K562 (cell line): ENCODE results near the gene WARS2. TPM values are rescaled to one million over a fixed set of nuclear protein-coding genes. Genes with fewer than 3 reads are reported as not detected.
A peak's percentile ranks its signal among the peaks of the same experiment; 100 is the strongest.

ENCODE experiments used
- ATAC-seq: fragments of 200-7000 bp; cut with Tn5 transposase; 3 replicates; pipeline ENCODE4 v1.9.1; 2020; ENCODE audit warnings: moderate library complexity
- BruUV-seq: library from RNA; stranded (reverse); fragments of 400-500 nt; replicated peaks from 2 replicates; lab custom pipeline; 2021; lab: Mats Ljungman, UMichigan
- CTCF ChIA-PET: fragments of 300-600 bp; formaldehyde crosslinking; extraction: SDS; loops from one replicate; lab custom pipeline; 2021; ENCODE audit warnings: low intra/inter-chr PET ratio; lab: Yijun Ruan, JAX
- POLR2A ChIA-PET: fragments of 300-600, 350-650 bp; sonication (Branson Sonifier 250); formaldehyde crosslinking; extraction: SDS; loops from one replicate; lab custom pipeline; 2021; ENCODE audit warnings: antibody characterized with exemption, inconsistent platforms; lab: Yijun Ruan, JAX
- DNase-seq, 4 experiments: peaks; one replicate each; pipeline versions ENCODE4 v3.0.0 to v3.0.0-alpha.2; 2011 to 2018; ENCODE audit warnings: low spot score in 3 of 4, mixed read lengths in 3 of 4; ENCODE audit errors: extremely low read depth in 1 of 4
- FAIRE-seq: peaks from 2 replicates; lab custom pipeline; 2011; peaks lifted over from hg19 to GRCh38; lab: Jason Lieb, UNC
- H2AFZ ChIP-seq: 2 replicates; pipeline ENCODE4 v1.6.0; 2011; ENCODE audit warnings: low read depth, low read length, control low read depth, inconsistent platforms
- H3K27ac ChIP-seq: fragments of 200-600 bp; 3 replicates; pipeline ENCODE4 v1.8.0; 2011; ENCODE audit warnings: low read depth, mild to moderate bottlenecking, control low read depth, inconsistent platforms, low read length, moderate library complexity, mixed read lengths; ENCODE audit errors: extremely low read depth
- H3K27me3 ChIP-seq, 2 experiments: fragments of 300-600 bp in 1 of 2; 2 replicates in 1 of 2; 3 replicates in 1 of 2; pipeline versions ENCODE4 v1.6.0 to v1.8.0; 2011; ENCODE audit warnings: inconsistent platforms in 2 of 2, low read length in 2 of 2, mild to moderate bottlenecking in 1 of 2, mixed read lengths in 1 of 2, moderate library complexity in 1 of 2; ENCODE audit not compliant: control insufficient read depth in 2 of 2, insufficient read depth in 2 of 2
- H3K36me3 ChIP-seq: fragments of 300-600 bp; 3 replicates; pipeline ENCODE4 v1.8.0; 2011; ENCODE audit warnings: mild to moderate bottlenecking, low read length, inconsistent platforms; ENCODE audit not compliant: control insufficient read depth, insufficient read depth
- H3K4me1 ChIP-seq, 2 experiments: fragments of 200-600 bp in 1 of 2; replicated peaks in 1 of 2; 2 replicates in 1 of 2; 3 replicates in 1 of 2; pipeline versions ENCODE4 v1.5.1 to v1.8.0; 2011; ENCODE audit warnings: inconsistent platforms in 2 of 2, low read length in 2 of 2, mild to moderate bottlenecking in 1 of 2, mixed read lengths in 1 of 2, moderate library complexity in 1 of 2; ENCODE audit not compliant: control insufficient read depth in 2 of 2, insufficient read depth in 2 of 2
- H3K4me2 ChIP-seq: 2 replicates; pipeline ENCODE4 v1.6.1; 2011; ENCODE audit warnings: low read length, control low read depth, inconsistent platforms, mixed read lengths; ENCODE audit not compliant: insufficient read depth
- H3K4me3 ChIP-seq: fragments of 200-600 bp; sonication (generic), shearing (Covaris generic); 2 replicates; pipeline ENCODE4 v1.5.1; 2016; ENCODE audit warnings: control low read depth, inconsistent platforms
- H3K79me2 ChIP-seq: fragments of 200-600 bp; 3 replicates; pipeline ENCODE4 v1.8.0; 2011; ENCODE audit warnings: low read length, inconsistent platforms; ENCODE audit not compliant: control insufficient read depth, insufficient read depth
- H3K9ac ChIP-seq, 2 experiments: 2 replicates each; pipeline versions ENCODE4 v1.6.0 to v1.6.1; 2011; ENCODE audit warnings: low read depth in 2 of 2, low read length in 2 of 2, control low read depth in 1 of 2, inconsistent platforms in 1 of 2, mild to moderate bottlenecking in 1 of 2, mixed read lengths in 1 of 2; ENCODE audit not compliant: insufficient read depth in 1 of 2
- H3K9me1 ChIP-seq: one replicate; pipeline ENCODE4 v1.6.0; 2011; ENCODE audit warnings: inconsistent platforms, mild to moderate bottlenecking, low read length, moderate library complexity; ENCODE audit not compliant: control insufficient read depth, insufficient read depth
- H3K9me3 ChIP-seq: replicated peaks from 2 replicates; pipeline ENCODE4 v1.5.1; 2011; ENCODE audit warnings: low read depth, low read length, inconsistent platforms; ENCODE audit not compliant: control insufficient read depth, insufficient read depth
- H4K20me1 ChIP-seq: replicated peaks from 2 replicates; pipeline ENCODE4 v1.6.1; 2011; ENCODE audit warnings: low read length, inconsistent platforms, mixed read lengths; ENCODE audit not compliant: control insufficient read depth, insufficient read depth
- CCAR2 ChIP-seq: fragments of 200-400 bp; formaldehyde crosslinking; IDR thresholded peaks from 2 replicates; pipeline ENCODE4 v1.6.1; 2017; ENCODE audit warnings: mild to moderate bottlenecking, low read depth, low read length
- CHD2 ChIP-seq: IDR thresholded peaks from 2 replicates; pipeline ENCODE4 v1.6.1; 2011; ENCODE audit warnings: low read depth, low read length
- CSDE1 ChIP-seq, 2 experiments: fragments of 450-650 bp; IDR thresholded peaks; 2 replicates each; pipeline ENCODE4 v1.6.1; 2016; ENCODE audit warnings: mild to moderate bottlenecking in 1 of 2
- FOXK2 ChIP-seq, 2 experiments: fragments of 450-650 bp; IDR thresholded peaks in 1 of 2; conservative IDR thresholded peaks in 1 of 2; 2 replicates each; pipeline ENCODE4 v1.6.1; 2016; ENCODE audit warnings: low read depth in 2 of 2, mild to moderate bottlenecking in 1 of 2
- FOXM1 ChIP-seq, 2 experiments: fragments of 450-650 bp in 1 of 2; sonication (generic) in 1 of 2; formaldehyde crosslinking in 1 of 2; IDR thresholded peaks; 2 replicates each; pipeline versions ENCODE4 v1.6.1 to v1.9.0; 2017 to 2022; ENCODE audit warnings: low read depth in 2 of 2, mild to moderate bottlenecking in 2 of 2, missing genetic modification reagents in 1 of 2, moderate library complexity in 1 of 2
- HDGF ChIP-seq: fragments of 450-650 bp; IDR thresholded peaks from 2 replicates; pipeline ENCODE4 v1.6.1; 2016
- HMGXB4 ChIP-seq: sonication (generic); formaldehyde crosslinking; IDR thresholded peaks from 2 replicates; pipeline ENCODE4 v1.8.1; 2023; ENCODE audit warnings: mild to moderate bottlenecking, missing genetic modification reagents
- KLF1 ChIP-seq: fragments of 450-650 bp; IDR thresholded peaks from 2 replicates; pipeline ENCODE4 v1.6.1; 2016; ENCODE audit warnings: missing genetic modification characterization, missing compliant biosample characterization
- MYBL2 ChIP-seq, 2 experiments: fragments of 450-650 bp in 1 of 2; sonication (generic) in 1 of 2; formaldehyde crosslinking in 1 of 2; IDR thresholded peaks; 2 replicates each; pipeline versions ENCODE4 v1.6.1 to v1.8.1; 2017 to 2022; ENCODE audit warnings: borderline replicate concordance in 1 of 2, inconsistent platforms in 1 of 2, low read depth in 1 of 2, mild to moderate bottlenecking in 1 of 2, missing genetic modification reagents in 1 of 2, moderate library complexity in 1 of 2
- RAD21 ChIP-seq, 2 experiments: fragments of 250-450 bp in 1 of 2; fragments of 450-650 bp in 1 of 2; sonication (Bioruptor Pico) in 1 of 2; formaldehyde crosslinking in 1 of 2; IDR thresholded peaks in 1 of 2; conservative IDR thresholded peaks in 1 of 2; 2 replicates each; pipeline versions ENCODE4 v1.4.0 to v1.8.0; 2020 to 2022; ENCODE audit warnings: mild to moderate bottlenecking in 2 of 2, moderate library complexity in 1 of 2
- RBM39 ChIP-seq: fragments of 200-400 bp; formaldehyde crosslinking; optimal IDR thresholded peaks from 2 replicates; pipeline ENCODE3; 2018; ENCODE audit warnings: low read depth, low read length
- TFAM ChIP-seq: fragments of 250-450 bp; sonication (Bioruptor Pico); conservative IDR thresholded peaks from 2 replicates; pipeline ENCODE4 v1.5.0; 2021; ENCODE audit warnings: mild to moderate bottlenecking, moderate library complexity
- ZNF583 ChIP-seq: fragments of 250-450 bp; sonication (Bioruptor Pico); IDR thresholded peaks from 2 replicates; pipeline ENCODE4 v1.4.0; 2020
- WGBS: fragments of 100-300 bp; shearing (Covaris generic); methylation state at CpG from one replicate; pipeline ENCODE4 v1.1.6; 2016; ENCODE audit warnings: low coverage, mixed read lengths; ENCODE audit not compliant: insufficient coverage; ENCODE audit errors: missing lambda C conversion rate; 5-methylcytosine and 5-hydroxymethylcytosine counted together
- in situ Hi-C: fragments of 300-500 bp; cut with MboI; formaldehyde crosslinking; loops from 4 replicates; pipeline ENCODE4 v1.15.0; 2018; ENCODE audit warnings: inconsistent platforms, mixed read lengths
- intact Hi-C: fragments of 100-400 bp; cut with micrococcal nuclease; formaldehyde crosslinking; loops from 2 replicates; pipeline ENCODE4 v1.14.2; 2022
- polyA plus RNA-seq, 8 experiments: library from polyadenylated mRNA; depleted of rRNA in 4 of 8; stranded (reverse) in 5 of 8; unstranded in 3 of 8; fragments of >200 nt; fragmentation: Nextera tagmentation in 2 of 8; fragmentation: Illumina TruSeq in 1 of 8; extraction: Ambion mirVana in 2 of 8; extraction: Trizol in 1 of 8; gene quantifications; 2 replicates each; pipeline versions ENCODE4 v1.2.1 to v1.2.3, GENCODE V29; 2011 to 2014; ENCODE audit warnings: inconsistent platforms in 1 of 8, missing spikeins in 1 of 8
- total RNA-seq, 7 experiments: library from RNA; depleted of rRNA in 6 of 7; stranded (reverse); fragments of >200 nt in 6 of 7; fragmentation: Illumina TruSeq in 2 of 7; extraction: Trizol in 2 of 7; gene quantifications; 2 replicates each; pipeline versions ENCODE4 v1.2.1 to v1.2.3, GENCODE V29; 2011 to 2021; ENCODE audit warnings: low replicate concordance in 1 of 7
- TF ChIP-seq, protein P1 (sequence below): fragments of 250-450 bp; sonication (Bioruptor Pico); IDR thresholded peaks from 2 replicates; pipeline ENCODE4 v1.5.1; 2021; ENCODE audit warnings: mild to moderate bottlenecking

WARS2 gene
- total and polyA plus RNA-seq, 9 of the 15 experiments (the other 6 are each of a cell fraction or from before 2014, with no cell fraction given), result 5.7 to 18.0 (median 16.9) TPM

DNA sequence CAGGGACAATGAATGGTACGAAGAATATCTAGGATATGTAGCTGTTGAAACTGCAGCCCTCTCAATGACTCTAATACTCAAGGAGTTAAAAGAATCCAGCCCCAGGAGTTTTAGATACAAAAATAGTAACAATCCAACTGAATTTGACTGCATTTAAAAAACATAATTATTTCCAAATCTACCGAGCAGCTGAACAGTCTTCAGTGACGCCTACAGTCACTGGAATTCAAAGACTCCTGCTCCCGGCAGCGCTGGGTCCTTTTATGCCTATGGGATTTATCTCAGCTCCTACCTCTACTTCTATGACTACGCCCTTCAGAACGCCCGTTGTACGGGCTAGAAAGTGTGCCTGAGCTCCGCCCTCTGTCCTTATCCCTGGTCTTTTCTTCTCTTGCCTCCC lies 55.7 kb downstream of the WARS2 start:
- WGBS, result 52% methylated on average over 10 of the region's 10 CpGs
- intact Hi-C loops (loop anchor here (10.0 kb wide), 1 partner anchor 60 kb away; the partner anchor contains the start of gene WARS2), in situ Hi-C loops (no loop called here)
- TF ChIP-seq ZNF583, result no peak
- no peak for TF ChIP-seq CHD2
- no peak for TF ChIP-seq RAD21 (CRISPR knock-in tag; conservative IDR thresholded peaks at IDR 0.05 in 1 of 2, IDR thresholded peaks at IDR 0.05 in 1 of 2)
- TF ChIP-seq CCAR2, result no peak
- no peak for TF ChIP-seq FOXM1 (IDR thresholded peaks at IDR 0.05; ENCODE audit: low read depth)
- no peak for TF ChIP-seq FOXM1 (CRISPR knock-in tag; IDR thresholded peaks at IDR 0.05; ENCODE audit: low read depth)
- TF ChIP-seq TFAM (CRISPR knock-in tag), result no peak
- TF ChIP-seq HMGXB4, result no peak
- no peak for TF ChIP-seq FOXK2 (conservative IDR thresholded peaks at IDR 0.05 in 1 of 2, IDR thresholded peaks at IDR 0.05 in 1 of 2; ENCODE audit: low read depth in 2 of 2)
- no peak for TF ChIP-seq RBM39
- TF ChIP-seq, protein P1, sequence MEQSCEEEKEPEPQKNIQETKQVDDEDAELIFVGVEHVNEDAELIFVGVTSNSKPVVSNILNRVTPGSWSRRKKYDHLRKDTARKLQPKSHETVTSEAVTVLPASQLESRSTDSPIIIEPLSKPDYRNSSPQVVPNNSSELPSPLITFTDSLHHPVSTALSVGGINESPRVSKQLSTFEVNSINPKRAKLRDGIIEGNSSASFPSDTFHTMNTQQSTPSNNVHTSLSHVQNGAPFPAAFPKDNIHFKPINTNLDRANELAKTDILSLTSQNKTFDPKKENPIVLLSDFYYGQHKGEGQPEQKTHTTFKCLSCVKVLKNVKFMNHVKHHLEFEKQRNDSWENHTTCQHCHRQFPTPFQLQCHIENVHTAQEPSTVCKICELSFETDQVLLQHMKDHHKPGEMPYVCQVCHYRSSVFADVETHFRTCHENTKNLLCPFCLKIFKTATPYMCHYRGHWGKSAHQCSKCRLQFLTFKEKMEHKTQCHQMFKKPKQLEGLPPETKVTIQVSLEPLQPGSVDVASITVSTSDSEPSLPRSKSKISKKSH (CRISPR knock-in tag), result no peak
- no peak for TF ChIP-seq MYBL2 (IDR thresholded peaks at IDR 0.05; ENCODE audit: low read depth)
- TF ChIP-seq MYBL2 (CRISPR knock-in tag; IDR thresholded peaks at IDR 0.05; ENCODE audit: borderline replicate concordance), result no peak
- TF ChIP-seq CSDE1 (IDR thresholded peaks at IDR 0.05), result no peak
- no peak for TF ChIP-seq HDGF
- no peak for TF ChIP-seq KLF1 (tag)
- peak; percentile 77 for ATAC-seq
- ChIA-PET POLR2A (interaction anchor here (0.6 to 1.1 kb wide), 3 partner anchors 26 to 1096 kb away, joined by 3 read pairs; no protein-coding TSS in a partner anchor), CTCF (no interaction called here)
- peak in 1 of 4 experiments; percentile 16 for DNase-seq
- Histone ChIP-seq H3K4me3 (no peak overlapping the region), H2AFZ (no peak overlapping the region), H3K9me3 (no peaks in the 10 kb centered on the region), H3K4me2 (no peak overlapping the region), H3K79me2 (no peaks in the 10 kb centered on the region), H4K20me1 (no peaks in the 10 kb centered on the region), H3K9me1 (no peaks in the 10 kb centered on the region), H3K27me3 (no peaks in the 10 kb centered on the region), H3K4me1 (0 out of 5 replicates have a peak, but pooled peaks cover 0 to 3% of the 10 kb centered on the region in 2 experiments), H3K9ac (no peak overlapping the region), H3K27ac (no peak overlapping the region), H3K36me3 (no peaks in the 10 kb centered on the region)
- no peak for FAIRE-seq
- BruUV-seq, result no TSS peak
